ENCODE measurements around the gene MOB4. TPM values are rescaled to one million over a fixed set of nuclear protein-coding genes. Genes with fewer than 3 reads are reported as not detected.

Gene MOB4
- polyA plus RNA-seq, 1 of the 3 experiments (the other 2 are of a cell fraction): 22.0 TPM

DNA sequence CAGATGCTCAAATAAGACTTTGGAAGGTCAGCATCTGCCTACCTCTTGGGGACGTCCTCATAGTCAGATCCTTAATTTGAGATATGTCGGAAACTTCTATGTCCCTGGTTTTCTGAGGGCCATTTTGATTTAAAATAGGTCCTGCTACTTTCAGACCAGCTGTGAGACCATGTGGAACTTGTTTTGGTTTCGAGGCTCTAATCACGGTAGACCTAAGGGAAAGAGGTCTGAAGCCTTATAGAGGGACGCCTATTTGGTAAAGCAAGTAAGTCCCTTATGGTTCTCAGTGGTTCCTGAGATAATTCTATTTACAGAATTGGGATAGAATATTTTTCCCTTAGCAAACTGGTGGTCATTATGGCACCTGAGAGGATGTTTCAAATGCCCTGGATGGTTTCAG lies 84.4 kb downstream of the MOB4 start:
- H3K79me2 ChIP-seq (ENCODE audit: insufficient read depth): no peaks in the 10 kb centered on the region
- DNase-seq: no peak
- no peak overlapping the region for H3K27ac ChIP-seq (ENCODE audit: low read depth in 2 of 2, low read length in 1 of 2)
- no peaks in the 10 kb centered on the region for H3K4me1 ChIP-seq (ENCODE audit: control insufficient read depth in 1 of 2, insufficient read depth in 2 of 2, low read depth in 1 of 2, low read length in 1 of 2)
- POLR2A ChIA-PET: no interaction called here
- H3K36me3 ChIP-seq (replicated peaks in 1 of 2; ENCODE audit: control insufficient read depth in 1 of 2, insufficient read depth in 2 of 2, low read length in 1 of 2): no peaks in the 10 kb centered on the region
- CTCF ChIA-PET: interaction anchor here (0.7 to 1.0 kb wide), 2 partner anchors 44 to 101 kb away, joined by 3 to 4 read pairs; partner anchors contain the start of genes HSPD1 and HSPE1
- H3K4me2 ChIP-seq: no peak overlapping the region
- H3F3A ChIP-seq (replicated peaks; ENCODE audit: insufficient read depth): no peaks in the 10 kb centered on the region
- 82% methylated on average over 5 of the region's 5 CpGs for WGBS (ENCODE audit: low lambda C conversion rate)
- H4K20me1 ChIP-seq (ENCODE audit: insufficient read depth): no peaks in the 10 kb centered on the region
- no peaks in the 10 kb centered on the region for H3K27me3 ChIP-seq (ENCODE audit: insufficient read depth)
- no peak overlapping the region for H2AFZ ChIP-seq (ENCODE audit: low read depth)
- H3K4me3 ChIP-seq (ENCODE audit: low read depth in 2 of 2, low read length in 1 of 2): no peak overlapping the region
- no peak overlapping the region for H3K9ac ChIP-seq
- TF ChIP-seq, protein P1, sequence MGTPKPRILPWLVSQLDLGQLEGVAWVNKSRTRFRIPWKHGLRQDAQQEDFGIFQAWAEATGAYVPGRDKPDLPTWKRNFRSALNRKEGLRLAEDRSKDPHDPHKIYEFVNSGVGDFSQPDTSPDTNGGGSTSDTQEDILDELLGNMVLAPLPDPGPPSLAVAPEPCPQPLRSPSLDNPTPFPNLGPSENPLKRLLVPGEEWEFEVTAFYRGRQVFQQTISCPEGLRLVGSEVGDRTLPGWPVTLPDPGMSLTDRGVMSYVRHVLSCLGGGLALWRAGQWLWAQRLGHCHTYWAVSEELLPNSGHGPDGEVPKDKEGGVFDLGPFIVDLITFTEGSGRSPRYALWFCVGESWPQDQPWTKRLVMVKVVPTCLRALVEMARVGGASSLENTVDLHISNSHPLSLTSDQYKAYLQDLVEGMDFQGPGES (IDR thresholded peaks at IDR 0.05; ENCODE audit: low read depth, low read length): no peak
- TF ChIP-seq, protein P2, sequence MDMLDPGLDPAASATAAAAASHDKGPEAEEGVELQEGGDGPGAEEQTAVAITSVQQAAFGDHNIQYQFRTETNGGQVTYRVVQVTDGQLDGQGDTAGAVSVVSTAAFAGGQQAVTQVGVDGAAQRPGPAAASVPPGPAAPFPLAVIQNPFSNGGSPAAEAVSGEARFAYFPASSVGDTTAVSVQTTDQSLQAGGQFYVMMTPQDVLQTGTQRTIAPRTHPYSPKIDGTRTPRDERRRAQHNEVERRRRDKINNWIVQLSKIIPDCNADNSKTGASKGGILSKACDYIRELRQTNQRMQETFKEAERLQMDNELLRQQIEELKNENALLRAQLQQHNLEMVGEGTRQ (IDR thresholded peaks at IDR 0.05; ENCODE audit: borderline replicate concordance, low read depth, low read length): no peak
- TF ChIP-seq FOSL2 (IDR thresholded peaks at IDR 0.05; ENCODE audit: borderline replicate concordance, low read depth) (no peak), ELF1 (IDR thresholded peaks at IDR 0.05) (no peak), RCOR1 (IDR thresholded peaks at IDR 0.05; ENCODE audit: low read length) (no peak), RXRA (IDR thresholded peaks at IDR 0.05; ENCODE audit: borderline replicate concordance, low read depth) (no peak), GABPA (IDR thresholded peaks at IDR 0.05; ENCODE audit: low read depth) (no peak), MXI1 (IDR thresholded peaks at IDR 0.05; ENCODE audit: low read depth, low read length) (no peak)
- TF ChIP-seq, protein P3, sequence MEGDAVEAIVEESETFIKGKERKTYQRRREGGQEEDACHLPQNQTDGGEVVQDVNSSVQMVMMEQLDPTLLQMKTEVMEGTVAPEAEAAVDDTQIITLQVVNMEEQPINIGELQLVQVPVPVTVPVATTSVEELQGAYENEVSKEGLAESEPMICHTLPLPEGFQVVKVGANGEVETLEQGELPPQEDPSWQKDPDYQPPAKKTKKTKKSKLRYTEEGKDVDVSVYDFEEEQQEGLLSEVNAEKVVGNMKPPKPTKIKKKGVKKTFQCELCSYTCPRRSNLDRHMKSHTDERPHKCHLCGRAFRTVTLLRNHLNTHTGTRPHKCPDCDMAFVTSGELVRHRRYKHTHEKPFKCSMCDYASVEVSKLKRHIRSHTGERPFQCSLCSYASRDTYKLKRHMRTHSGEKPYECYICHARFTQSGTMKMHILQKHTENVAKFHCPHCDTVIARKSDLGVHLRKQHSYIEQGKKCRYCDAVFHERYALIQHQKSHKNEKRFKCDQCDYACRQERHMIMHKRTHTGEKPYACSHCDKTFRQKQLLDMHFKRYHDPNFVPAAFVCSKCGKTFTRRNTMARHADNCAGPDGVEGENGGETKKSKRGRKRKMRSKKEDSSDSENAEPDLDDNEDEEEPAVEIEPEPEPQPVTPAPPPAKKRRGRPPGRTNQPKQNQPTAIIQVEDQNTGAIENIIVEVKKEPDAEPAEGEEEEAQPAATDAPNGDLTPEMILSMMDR (IDR thresholded peaks at IDR 0.05): no peak
- TF ChIP-seq, protein P4, sequence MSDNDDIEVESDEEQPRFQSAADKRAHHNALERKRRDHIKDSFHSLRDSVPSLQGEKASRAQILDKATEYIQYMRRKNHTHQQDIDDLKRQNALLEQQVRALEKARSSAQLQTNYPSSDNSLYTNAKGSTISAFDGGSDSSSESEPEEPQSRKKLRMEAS (IDR thresholded peaks at IDR 0.05; ENCODE audit: low read depth): no peak
- H3K9me2 ChIP-seq: no peaks in the 10 kb centered on the region
- H3K9me3 ChIP-seq: no peaks in the 10 kb centered on the region

DNA sequence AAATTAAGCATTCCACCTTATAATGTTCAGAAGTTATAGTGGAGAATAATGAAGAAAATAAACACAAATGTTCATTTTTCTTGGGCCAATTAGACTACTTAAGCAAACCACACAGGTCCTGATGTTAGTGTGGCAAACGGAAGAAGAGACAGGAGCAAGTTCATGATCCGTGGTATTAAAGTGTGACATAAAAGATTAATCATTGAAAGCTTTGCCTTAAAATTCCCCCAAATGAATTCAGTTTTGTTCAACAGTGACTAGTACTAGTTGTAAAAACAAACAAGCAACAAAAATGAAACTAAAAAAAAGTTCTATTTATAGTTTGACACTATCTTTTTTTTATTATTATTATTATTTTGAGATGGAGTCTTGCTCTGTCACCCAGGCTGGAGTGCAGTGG lies 85.9 kb downstream of the MOB4 start:
- POLR2A ChIA-PET: no interaction called here
- WGBS (ENCODE audit: low lambda C conversion rate): 61% methylated on average over 2 of the region's 2 CpGs
- TF ChIP-seq FOSL2 (IDR thresholded peaks at IDR 0.05; ENCODE audit: borderline replicate concordance, low read depth) (no peak), RXRA (IDR thresholded peaks at IDR 0.05; ENCODE audit: borderline replicate concordance, low read depth) (no peak), GATA2 (CRISPR knock-in tag; IDR thresholded peaks at IDR 0.05) (no peak), RFX5 (IDR thresholded peaks at IDR 0.05; ENCODE audit: low read length) (no peak)
- TF ChIP-seq, protein P3 (IDR thresholded peaks at IDR 0.05): no peak

More for the DNA sequence above, 85.9 kb downstream of the MOB4 start:
- no peak overlapping the region for H3K27ac ChIP-seq (ENCODE audit: low read depth in 2 of 2, low read length in 1 of 2)
- H3K9ac ChIP-seq: no peak overlapping the region
- CTCF ChIA-PET: interaction anchor here (0.8 kb wide), 1 partner anchor 13 kb away, joined by 3 read pairs; no protein-coding TSS in a partner anchor
- H3K9me3 ChIP-seq: no peaks in the 10 kb centered on the region
- H2AFZ ChIP-seq (ENCODE audit: low read depth): no peak overlapping the region
- H3K79me2 ChIP-seq (ENCODE audit: insufficient read depth): no peaks in the 10 kb centered on the region
- H3K27me3 ChIP-seq (ENCODE audit: insufficient read depth): no peaks in the 10 kb centered on the region
- no peaks in the 10 kb centered on the region for H3F3A ChIP-seq (replicated peaks; ENCODE audit: insufficient read depth)
- no peaks in the 10 kb centered on the region for H4K20me1 ChIP-seq (ENCODE audit: insufficient read depth)
- H3K4me3 ChIP-seq (ENCODE audit: low read depth in 2 of 2, low read length in 1 of 2): no peak overlapping the region
- no peaks in the 10 kb centered on the region for H3K9me2 ChIP-seq
- H3K4me2 ChIP-seq: no peak overlapping the region
- DNase-seq: no peak
- H3K36me3 ChIP-seq (replicated peaks in 1 of 2; ENCODE audit: control insufficient read depth in 1 of 2, insufficient read depth in 2 of 2, low read length in 1 of 2): no peaks in the 10 kb centered on the region
- no peaks in the 10 kb centered on the region for H3K4me1 ChIP-seq (ENCODE audit: control insufficient read depth in 1 of 2, insufficient read depth in 2 of 2, low read depth in 1 of 2, low read length in 1 of 2)
